IgD-negative memory B cell (primary cell): ENCODE results near the gene DDA1. TPM values are rescaled to one million over a fixed set of nuclear protein-coding genes. Genes with fewer than 3 reads are reported as not detected.
"Not testable (repeated sequence)": the region's sequence is repeated elsewhere in the genome, so short reads cannot be mapped to it uniquely, and the experiment has no call there.

Source experiments
- H3K27ac Mint-ChIP-seq, 3 donors: one replicate each; pipeline ENCODE4 v1.8.0; 2020 to 2022; ENCODE audit warnings: mild to moderate bottlenecking in 3 of 3, mixed read lengths in 3 of 3, moderate library complexity in 1 of 3
- H3K27me3 Mint-ChIP-seq: one replicate; pipeline ENCODE4 v1.8.0; 2021; ENCODE audit warnings: mixed read lengths
- H3K36me3 Mint-ChIP-seq: one replicate; pipeline ENCODE4 v1.8.0; 2020; ENCODE audit warnings: mild to moderate bottlenecking, mixed read lengths
- H3K4me1 Mint-ChIP-seq, 3 donors: one replicate each; pipeline ENCODE4 v1.8.0; 2020 to 2022; ENCODE audit warnings: mixed read lengths in 3 of 3, mild to moderate bottlenecking in 1 of 3
- H3K4me3 Mint-ChIP-seq, 4 donors: one replicate each; pipeline ENCODE4 v1.8.0; 2020 to 2022; ENCODE audit warnings: mild to moderate bottlenecking in 4 of 4, mixed read lengths in 4 of 4, moderate library complexity in 3 of 4
- H3K9me3 Mint-ChIP-seq, 3 donors: one replicate each; pipeline ENCODE4 v1.8.0; 2020 to 2021; ENCODE audit warnings: mixed read lengths in 3 of 3, mild to moderate bottlenecking in 1 of 3
- polyA plus RNA-seq: library from polyadenylated mRNA; unstranded; fragments of 300-500 nt; fragmentation: Illumina TruSeq; gene quantifications from one replicate; pipeline ENCODE4 v1.2.3, GENCODE V29; 2021

Gene DDA1
- polyA plus RNA-seq, 1 donor from 2014 or later = 38.6 TPM

- no peak overlapping the region for H3K27ac Mint-ChIP-seq
- peaks cover 34% of the 10 kb centered on the region for H3K27me3 Mint-ChIP-seq
- no peaks in the 10 kb centered on the region for H3K9me3 Mint-ChIP-seq
- no peak overlapping the region for H3K4me3 Mint-ChIP-seq
- no peaks in the 10 kb centered on the region for H3K4me1 Mint-ChIP-seq
- no peaks in the 10 kb centered on the region for H3K36me3 Mint-ChIP-seq
These were observed 43.4 kb downstream of the DDA1 start for GRCh38 chr19:17352608-17353280.

GRCh38 chr19:17353386-17353785 is 44.0 kb downstream of the DDA1 start:
- no peaks in the 10 kb centered on the region for H3K36me3 Mint-ChIP-seq
- H3K4me3 Mint-ChIP-seq = no peak overlapping the region
- H3K4me1 Mint-ChIP-seq = no peaks in the 10 kb centered on the region
- H3K27ac Mint-ChIP-seq = peak overlapping the region in 1 of 3 donors; percentile 55
- H3K27me3 Mint-ChIP-seq = peaks cover 32% of the 10 kb centered on the region
- no peaks in the 10 kb centered on the region for H3K9me3 Mint-ChIP-seq

- no peak overlapping the region for H3K4me3 Mint-ChIP-seq
- no peaks in the 10 kb centered on the region for H3K9me3 Mint-ChIP-seq
- peak overlapping the region in 1 of 3 donors; percentile 39 for H3K27ac Mint-ChIP-seq
- H3K36me3 Mint-ChIP-seq = no peaks in the 10 kb centered on the region
- H3K27me3 Mint-ChIP-seq = peaks cover 12% of the 10 kb centered on the region
- peaks cover 0 to 2% (median 0%) of the 10 kb centered on the region in 3 donors for H3K4me1 Mint-ChIP-seq
These were observed 47.8 kb downstream of the DDA1 start for GRCh38 chr19:17357078-17357666.

- Mint-ChIP-seq H3K27ac (no peak overlapping the region), H3K4me3 (no peak overlapping the region), H3K27me3 (peaks cover 12% of the 10 kb centered on the region), H3K9me3 (no peaks in the 10 kb centered on the region), H3K36me3 (no peaks in the 10 kb centered on the region), H3K4me1 (peaks cover 0 to 2% (median 0%) of the 10 kb centered on the region in 3 donors)
These were observed 48.4 kb downstream of the DDA1 start for GRCh38 chr19:17357724-17358123.

- Mint-ChIP-seq H3K27ac (no peak overlapping the region), H3K9me3 (no peaks in the 10 kb centered on the region), H3K36me3 (no peaks in the 10 kb centered on the region), H3K4me3 (no peak overlapping the region), H3K4me1 (peaks cover 0 to 2% (median 0%) of the 10 kb centered on the region in 3 donors), H3K27me3 (peaks cover 6% of the 10 kb centered on the region)
These were observed 49.0 kb downstream of the DDA1 start for GRCh38 chr19:17358395-17358794.

GRCh38 chr19:17359905-17360800 is 50.8 kb downstream of the DDA1 start:
- Mint-ChIP-seq H3K27me3 (peaks cover 6% of the 10 kb centered on the region), H3K9me3 (peaks cover 0 to 3% (median 0%) of the 10 kb centered on the region in 3 donors), H3K4me3 (no peak overlapping the region), H3K4me1 (peaks cover 0 to 4% (median 0%) of the 10 kb centered on the region in 3 donors), H3K36me3 (no peaks in the 10 kb centered on the region), H3K27ac (no peak overlapping the region)

GRCh38 chr19:17363852-17364605 is 54.7 kb downstream of the DDA1 start:
- Mint-ChIP-seq H3K27ac (peak overlapping the region in 1 of 3 donors; percentile 83), H3K27me3 (peaks cover 13% of the 10 kb centered on the region)
- not testable (repeated sequence) for H3K4me3 Mint-ChIP-seq, H3K4me1 Mint-ChIP-seq, H3K36me3 Mint-ChIP-seq, H3K9me3 Mint-ChIP-seq

- H3K27me3 Mint-ChIP-seq = peaks cover 17% of the 10 kb centered on the region
- no peak overlapping the region for H3K4me3 Mint-ChIP-seq
- no peaks in the 10 kb centered on the region for H3K36me3 Mint-ChIP-seq
- H3K27ac Mint-ChIP-seq = peak overlapping the region in 1 of 3 donors; percentile 21
- H3K9me3 Mint-ChIP-seq = peaks cover 0 to 5% (median 3%) of the 10 kb centered on the region in 3 donors
- H3K4me1 Mint-ChIP-seq = peaks cover 7 to 12% (median 11%) of the 10 kb centered on the region in 3 donors
These were observed 56.0 kb downstream of the DDA1 start for GRCh38 chr19:17365361-17365760.

- peak overlapping the region; percentile 2 to 74 (median 52) for H3K4me3 Mint-ChIP-seq
- H3K36me3 Mint-ChIP-seq = no peaks in the 10 kb centered on the region
- peak overlapping the region in 2 of 3 donors; percentile 41 to 80 for H3K27ac Mint-ChIP-seq
- H3K9me3 Mint-ChIP-seq = peaks cover 0 to 5% (median 3%) of the 10 kb centered on the region in 3 donors
- H3K4me1 Mint-ChIP-seq = peaks cover 12 to 16% (median 13%) of the 10 kb centered on the region in 3 donors
- peaks cover 18% of the 10 kb centered on the region for H3K27me3 Mint-ChIP-seq
These were observed 60.7 kb downstream of the DDA1 start for GRCh38 chr19:17370026-17370587.

Other genes starting within 250 kb of the DDA1 start
- 11.4 TPM for gene HAUS8, start 234.1 kb upstream of the DDA1 start, polyA plus RNA-seq
- 26.9 TPM for gene MYO9B, start 233.8 kb upstream of the DDA1 start, polyA plus RNA-seq
- 52.5 TPM for gene USE1, start 94.2 kb upstream of the DDA1 start, polyA plus RNA-seq
- gene OCEL1, start 83.3 kb upstream of the DDA1 start, polyA plus RNA-seq = 46.0 TPM
- gene NR2F6, start 63.6 kb upstream of the DDA1 start, polyA plus RNA-seq = 1.3 TPM
- not detected for gene USHBP1, start 44.8 kb upstream of the DDA1 start, polyA plus RNA-seq
- 115 TPM for gene BABAM1, start 42.1 kb upstream of the DDA1 start, polyA plus RNA-seq
- gene ANKLE1, start 27.7 kb upstream of the DDA1 start, polyA plus RNA-seq = 6.1 TPM
- gene ABHD8, start 6.1 kb upstream of the DDA1 start, polyA plus RNA-seq = 8.5 TPM
- 218 TPM for gene MRPL34, start 3.7 kb upstream of the DDA1 start, polyA plus RNA-seq
- not detected for gene ANO8, start 25.3 kb downstream of the DDA1 start, polyA plus RNA-seq
- gene GTPBP3, start 28.0 kb downstream of the DDA1 start, polyA plus RNA-seq = 11.1 TPM
- not detected for gene PLVAP, start 67.8 kb downstream of the DDA1 start, polyA plus RNA-seq
- not detected for gene CCDC194, start 84.6 kb downstream of the DDA1 start, polyA plus RNA-seq
- gene BST2, start 96.1 kb downstream of the DDA1 start, polyA plus RNA-seq = 162 TPM
- gene MVB12A, start 110.5 kb downstream of the DDA1 start, polyA plus RNA-seq = 22.2 TPM
- not detected for gene TMEM221, start 139.1 kb downstream of the DDA1 start, polyA plus RNA-seq
- gene NXNL1, start 151.4 kb downstream of the DDA1 start, polyA plus RNA-seq = not detected
- gene SLC27A1, start 161.0 kb downstream of the DDA1 start, polyA plus RNA-seq = 4.5 TPM
- 106 TPM for gene PGLS, start 202.1 kb downstream of the DDA1 start, polyA plus RNA-seq
- 11.5 TPM for gene COLGALT1, start 246.1 kb downstream of the DDA1 start, polyA plus RNA-seq